ENCODE data around the gene STK17A. TPM values are rescaled to one million over a fixed set of nuclear protein-coding genes. Genes with fewer than 3 reads are reported as not detected.
"Not testable (repeated sequence)": the region's sequence is repeated elsewhere in the genome, so short reads cannot be mapped to it uniquely, and the experiment has no call there.

STK17A gene
- total RNA-seq, 1 experiment from 2014 or later: 141 TPM

- DNase-seq (ENCODE audit: low read depth): peak; percentile 99
These were observed 14.4 kb upstream of the STK17A start for GRCh38 chr7:43568529-43568928.

GRCh38 chr7:43569424-43569823, 13.5 kb upstream of the STK17A start:
- peak; percentile 97 for DNase-seq (ENCODE audit: low read depth)

GRCh38 chr7:43570688-43571365, 12.1 kb upstream of the STK17A start:
- DNase-seq (ENCODE audit: low read depth): peak; percentile 76

GRCh38 chr7:43572516-43573049, 10.3 kb upstream of the STK17A start:
- DNase-seq (ENCODE audit: low read depth): peak; percentile 100

DNA sequence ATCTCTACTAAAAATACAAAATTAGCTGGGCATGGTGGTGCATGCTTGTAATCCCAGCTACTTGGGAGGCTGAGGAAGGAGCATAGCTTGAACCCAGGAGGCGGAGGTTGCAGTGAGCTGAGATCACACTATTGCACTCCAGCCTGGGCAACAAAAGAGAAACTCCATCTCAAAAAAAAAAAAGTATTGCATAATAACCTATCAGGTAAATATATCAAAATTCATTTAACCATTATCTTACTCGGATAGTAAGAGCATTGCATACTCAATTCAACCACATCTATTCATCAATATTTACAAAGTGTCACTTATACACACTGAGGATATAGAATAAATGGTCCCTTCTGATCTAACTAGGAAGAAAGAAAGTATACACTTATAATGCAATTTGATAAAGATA, 9.1 kb upstream of the STK17A start:
- DNase-seq (ENCODE audit: low read depth): not testable (repeated sequence)

- DNase-seq (ENCODE audit: low read depth): no peak
These were observed 7.4 kb upstream of the STK17A start for GRCh38 chr7:43575506-43575905.

DNA sequence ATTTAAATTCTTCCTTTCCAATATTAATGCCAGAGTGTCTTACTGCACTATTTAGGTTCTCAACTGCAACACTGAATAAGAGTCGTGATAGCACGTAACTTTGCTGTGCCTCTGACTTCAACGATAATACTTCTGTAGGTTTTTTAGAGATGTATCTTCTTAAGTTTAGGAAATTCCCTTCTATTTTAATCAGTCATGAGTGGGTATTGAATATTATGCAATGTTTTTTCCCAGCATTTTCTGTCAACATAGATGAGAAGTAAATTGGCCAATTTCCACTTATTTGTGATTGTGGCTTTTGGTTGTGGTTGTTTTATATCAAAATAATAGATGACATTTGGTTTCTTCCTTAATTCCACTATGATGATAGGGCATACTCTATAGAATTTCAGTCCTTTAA, 6.7 kb upstream of the STK17A start:
- DNase-seq (ENCODE audit: low read depth): no peak

DNA sequence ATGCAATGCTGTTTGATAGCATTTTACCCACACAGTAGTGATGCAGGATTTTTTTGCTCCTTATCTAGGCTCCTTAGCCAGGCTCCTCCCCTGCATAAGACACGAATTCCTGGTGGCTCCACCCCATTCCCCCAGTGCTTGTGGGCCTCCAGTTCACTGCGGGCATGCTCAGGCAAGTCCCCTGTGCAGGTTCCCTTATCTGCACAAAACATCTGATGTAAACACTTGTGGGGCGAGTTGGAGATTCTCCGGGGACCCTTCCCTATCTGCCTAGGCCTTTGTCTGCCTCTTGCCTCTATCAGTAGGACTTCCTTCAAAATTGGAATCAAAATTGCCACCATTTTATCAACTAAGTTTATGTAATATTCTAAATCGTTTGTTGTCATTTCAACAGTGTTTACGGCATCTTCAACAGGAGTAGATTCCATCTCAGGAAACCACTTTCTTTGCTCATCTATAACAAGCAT, 5.4 kb upstream of the STK17A start:
- no peak for DNase-seq (ENCODE audit: low read depth)

DNA sequence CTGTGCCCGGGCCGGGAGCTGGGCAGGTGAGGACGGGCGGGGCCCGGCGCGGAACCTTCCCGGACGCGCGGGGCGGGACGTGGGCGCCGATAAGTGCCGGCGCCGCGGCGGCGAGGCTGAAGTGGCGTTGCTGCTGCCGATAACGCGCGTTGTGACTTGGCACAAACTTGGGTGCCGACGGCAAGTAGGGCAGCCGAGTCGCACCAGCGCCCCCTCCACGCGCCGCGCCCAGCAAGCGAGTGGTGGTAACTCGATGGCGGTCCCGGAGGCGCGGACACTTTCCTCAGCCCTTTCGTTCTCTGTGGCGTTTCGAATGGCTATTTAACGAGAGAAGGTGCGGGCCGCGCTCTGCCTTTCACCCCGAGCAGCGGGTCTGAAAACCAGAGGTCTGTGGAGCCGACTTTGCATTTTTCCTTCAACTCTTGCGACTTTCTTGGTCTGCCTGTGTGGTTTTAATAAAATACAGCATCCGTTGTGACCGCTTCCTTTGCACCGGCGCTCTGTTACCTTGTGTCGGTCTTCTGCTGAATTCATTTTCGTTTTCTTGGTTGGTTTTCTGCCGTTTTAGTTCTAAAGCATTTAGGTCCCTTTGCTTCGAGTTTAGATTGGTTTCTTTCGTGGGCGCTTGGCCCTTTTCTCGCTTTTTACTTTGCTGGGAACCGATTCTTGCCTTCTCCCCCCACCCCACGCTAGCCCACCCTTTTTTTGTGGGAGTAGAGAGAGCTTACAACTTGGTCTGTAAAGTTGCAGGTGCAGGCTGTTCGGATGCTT, 701 bp downstream of the STK17A start:
- DNase-seq (ENCODE audit: low read depth): peak; percentile 70

DNA sequence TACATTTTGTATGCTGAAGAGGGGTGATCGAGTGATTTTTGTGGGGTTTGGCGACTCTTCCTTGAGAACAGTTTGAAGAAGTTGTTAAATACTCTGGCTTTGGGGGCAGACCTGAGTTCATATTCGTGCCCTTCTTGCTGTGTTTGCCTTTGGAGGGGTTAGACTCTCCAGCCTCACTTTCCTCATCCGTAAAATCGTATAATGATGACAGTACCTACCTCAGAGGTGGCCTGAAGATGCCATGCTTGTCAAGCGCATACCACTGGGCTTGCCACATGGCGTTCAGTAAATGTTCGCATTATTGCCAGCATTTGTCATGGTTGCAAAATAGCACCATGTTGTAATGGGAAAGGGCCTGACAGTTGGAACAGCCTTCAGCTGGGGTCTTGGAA, 1.3 kb downstream of the STK17A start:
- peak; percentile 72 for DNase-seq (ENCODE audit: low read depth)

DNA sequence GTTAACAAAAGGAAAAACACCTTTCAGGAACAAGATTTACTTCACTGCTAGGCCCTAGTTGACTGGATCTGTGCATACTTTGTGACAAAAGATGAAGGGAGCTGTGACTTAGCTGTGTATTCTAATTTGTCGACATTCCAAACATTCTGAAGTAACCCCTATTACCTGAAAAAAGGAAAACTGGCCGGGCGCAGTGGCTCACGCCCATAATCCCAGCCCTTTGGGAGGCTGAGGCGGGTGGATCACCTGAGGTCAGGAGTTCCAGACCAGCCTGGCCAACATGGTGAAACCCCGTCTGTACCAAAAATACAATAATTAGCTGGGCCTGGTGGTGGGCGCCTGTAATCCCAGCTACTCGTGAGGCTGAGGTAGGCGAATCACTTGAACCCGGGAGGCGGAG, 1.8 kb downstream of the STK17A start:
- DNase-seq (ENCODE audit: low read depth): not testable (repeated sequence)

GRCh38 chr7:43585562-43585961, 2.7 kb downstream of the STK17A start:
- DNase-seq (ENCODE audit: low read depth): no peak

DNA sequence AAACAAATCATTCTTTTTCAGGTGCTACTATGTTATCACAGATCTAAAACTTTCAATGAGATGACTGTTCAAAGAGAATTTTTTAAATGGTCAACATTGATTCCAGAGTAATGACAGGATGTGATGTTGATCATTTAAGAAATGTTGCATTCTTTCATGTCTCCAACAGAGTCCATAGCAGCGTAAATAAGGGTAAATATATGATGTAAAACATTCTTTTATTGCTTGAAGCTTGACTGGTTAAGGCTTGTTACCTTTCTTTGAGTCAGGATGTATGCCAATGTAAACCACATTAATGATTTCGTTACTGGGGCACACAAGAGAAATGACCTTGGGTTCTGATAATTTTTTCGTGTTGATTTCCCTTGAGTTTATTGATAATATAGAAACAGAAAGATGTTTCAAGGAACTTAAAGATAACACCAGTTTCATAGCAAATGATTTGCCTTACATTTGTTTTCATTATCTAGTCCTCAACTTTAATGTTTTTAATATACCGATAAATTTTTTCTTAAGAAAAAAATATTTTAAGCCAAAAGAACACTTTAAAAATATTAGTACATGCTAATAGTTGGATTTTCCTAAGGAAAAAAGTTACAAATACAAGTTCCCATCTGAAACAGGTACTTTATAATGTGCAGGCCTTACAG, 3.5 kb downstream of the STK17A start:
- no peak for DNase-seq (ENCODE audit: low read depth)

DNA sequence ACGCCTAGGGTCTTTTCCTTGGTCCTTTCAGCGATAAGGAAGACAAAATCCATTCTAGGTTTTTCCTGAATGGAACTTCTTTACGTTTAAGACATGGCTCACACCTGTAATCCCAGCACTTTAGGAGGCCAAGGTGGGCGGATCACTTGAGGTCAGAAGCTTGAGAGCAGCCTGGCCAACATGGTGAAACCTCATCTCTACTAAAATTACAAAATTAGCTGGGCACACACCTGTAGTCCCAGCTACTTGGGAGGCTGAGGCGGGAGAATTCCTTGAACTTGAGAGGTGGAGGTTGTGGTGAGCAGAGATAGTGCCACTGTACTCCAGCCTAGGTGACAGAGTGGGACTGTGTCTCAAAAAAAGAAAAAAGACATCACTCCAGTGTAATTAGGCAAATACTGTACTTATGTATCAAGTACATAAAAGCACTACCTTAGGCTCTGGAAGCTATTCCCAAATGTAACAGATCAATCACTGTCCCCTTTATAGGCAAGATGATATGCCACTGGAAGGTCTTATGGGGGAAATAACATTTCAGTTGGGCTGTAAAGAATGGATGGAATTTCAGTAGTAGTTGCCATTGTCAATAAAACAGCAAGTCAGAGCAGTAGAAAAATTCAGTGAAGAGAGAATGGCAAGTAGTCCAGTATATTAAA, 5.7 kb downstream of the STK17A start:
- DNase-seq (ENCODE audit: low read depth): no peak

GRCh38 chr7:43589133-43589478, 6.2 kb downstream of the STK17A start:
- DNase-seq (ENCODE audit: low read depth): no peak

DNA sequence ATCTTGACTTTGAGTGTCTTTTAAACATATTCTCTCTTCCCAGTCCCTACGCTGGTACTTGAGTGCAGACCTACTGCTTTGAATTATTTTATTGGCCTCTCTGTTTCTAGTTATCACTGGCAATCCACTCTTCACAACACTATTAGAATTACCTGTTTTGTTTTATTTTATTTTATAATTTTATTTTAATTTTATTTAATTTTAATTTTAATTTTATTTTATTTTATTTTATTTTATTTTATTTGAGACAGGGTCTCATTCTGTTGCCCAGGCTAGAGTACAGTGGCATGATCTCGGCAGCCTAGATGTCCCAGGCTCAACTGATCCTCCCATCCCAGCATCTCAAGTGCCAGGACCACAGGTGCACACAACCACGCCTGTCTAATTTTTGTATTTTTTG, 6.8 kb downstream of the STK17A start:
- DNase-seq (ENCODE audit: low read depth): no peak

DNA sequence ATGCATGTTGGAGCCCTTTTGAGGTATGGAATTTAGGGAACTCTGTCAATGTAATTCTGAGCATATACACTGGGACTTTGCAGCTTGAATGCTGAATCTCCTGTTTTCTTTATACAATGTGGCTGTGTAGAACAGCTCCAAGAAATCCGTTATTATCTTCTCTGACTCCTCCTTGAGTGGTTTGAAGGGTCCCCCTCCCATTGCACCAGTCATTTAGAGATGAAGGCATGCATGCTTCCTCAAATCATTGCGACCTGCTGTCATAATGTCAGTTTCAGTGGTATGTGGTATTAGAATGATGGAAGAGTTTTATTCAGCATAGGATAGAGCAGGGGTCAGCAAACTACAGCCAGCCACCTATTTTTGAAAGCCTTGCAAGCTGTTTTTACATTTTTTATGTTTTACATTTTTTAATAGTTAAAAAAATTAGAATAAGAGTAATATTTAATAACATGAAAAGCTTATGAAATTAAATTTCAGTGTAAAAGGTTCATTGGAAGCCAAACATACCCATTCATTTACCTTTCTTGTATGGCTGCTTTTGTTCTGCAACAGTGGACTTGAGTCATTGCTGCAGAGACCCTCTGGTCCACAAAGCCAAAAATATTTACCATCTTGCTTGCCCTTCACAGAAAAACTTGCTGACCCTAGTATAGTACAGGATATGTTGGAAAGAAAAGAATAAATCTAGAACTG, 8.1 kb downstream of the STK17A start:
- DNase-seq (ENCODE audit: low read depth): no peak

DNA sequence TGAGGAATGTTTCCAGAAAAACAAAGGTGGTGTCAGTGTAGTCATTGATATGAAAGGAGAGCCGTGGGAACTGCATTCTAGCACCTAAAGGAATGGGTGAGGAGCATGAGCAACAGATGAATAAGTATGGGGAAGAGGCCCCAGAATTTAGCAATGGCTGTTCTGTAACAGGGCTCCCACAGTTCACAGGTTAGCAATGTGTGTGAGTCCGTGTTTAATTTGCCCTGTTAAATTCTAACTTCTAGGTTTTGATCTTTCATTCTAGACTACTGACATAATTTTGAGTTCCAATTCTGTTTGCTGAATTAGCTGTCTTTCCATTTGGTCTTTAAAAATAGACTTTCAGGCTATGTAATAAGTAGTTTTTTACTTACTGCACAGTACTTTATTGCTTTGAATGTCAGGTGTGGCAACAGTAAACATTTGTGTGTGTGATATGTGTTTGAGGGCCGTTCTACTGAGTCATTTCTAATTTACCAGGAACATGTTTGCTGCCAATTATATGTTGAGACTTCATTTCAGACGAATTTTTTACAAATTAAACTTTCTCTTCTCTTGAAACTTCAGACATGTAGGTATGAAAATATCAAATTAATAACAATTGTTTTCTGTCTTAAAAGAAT, 8.8 kb downstream of the STK17A start:
- no peak for DNase-seq (ENCODE audit: low read depth)

DNA sequence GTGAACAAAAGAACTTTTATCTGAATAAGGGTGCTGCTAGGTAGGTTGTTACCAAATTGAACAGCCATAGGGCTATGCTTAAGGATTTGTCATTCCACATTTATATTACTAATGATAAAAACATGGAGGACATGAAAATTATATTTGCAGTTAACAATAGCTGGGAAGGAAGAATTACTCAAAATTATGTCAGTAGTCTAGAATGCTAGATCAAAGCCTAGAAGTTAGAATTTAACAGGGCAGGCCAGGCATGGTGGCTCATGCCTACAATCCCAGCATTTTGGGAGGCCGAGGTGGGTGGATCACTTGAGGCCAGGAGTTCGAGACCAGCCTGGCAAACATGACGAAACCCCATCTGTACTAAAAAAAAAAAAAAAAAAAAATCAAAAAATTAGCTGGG, 9.4 kb downstream of the STK17A start:
- DNase-seq (ENCODE audit: low read depth): no peak

DNA sequence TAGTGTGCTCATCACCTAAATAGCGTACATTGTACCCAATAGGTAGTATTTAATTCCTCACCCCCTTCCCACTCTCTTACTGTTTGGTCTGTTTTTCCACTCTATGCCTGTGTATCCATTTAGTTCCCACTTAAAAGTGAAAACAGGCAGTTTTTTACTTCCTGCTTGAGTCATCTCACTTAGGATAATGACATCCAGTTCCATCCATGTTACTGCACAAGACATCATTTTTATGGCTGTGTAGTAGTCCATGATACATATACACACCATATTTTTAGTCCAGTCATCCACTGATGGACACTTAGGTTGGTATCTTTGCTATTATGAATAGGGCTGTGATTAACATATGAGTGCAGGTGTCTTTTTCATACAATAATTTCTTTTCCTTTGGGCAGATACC, 10.1 kb downstream of the STK17A start:
- peak; percentile 54 for DNase-seq (ENCODE audit: low read depth)

DNA sequence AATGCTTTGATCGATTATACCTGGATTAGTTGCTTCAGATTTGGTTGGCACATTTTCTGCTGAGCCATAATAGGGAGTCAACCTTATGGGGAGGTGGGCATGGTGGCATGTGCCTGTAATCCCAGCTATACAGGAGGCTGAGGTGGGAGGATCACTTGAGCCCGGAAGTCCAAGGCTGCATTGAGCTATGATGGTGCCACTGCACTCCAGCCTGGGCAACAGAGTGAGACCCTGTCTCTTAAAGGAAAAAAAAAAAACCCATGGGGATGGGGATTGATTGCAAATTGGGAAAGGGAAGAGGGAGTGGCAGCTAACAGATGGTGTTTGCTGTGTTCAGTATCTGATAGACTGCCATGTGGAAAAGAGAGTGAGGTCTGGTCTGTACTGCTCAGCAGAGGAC, 11.1 kb downstream of the STK17A start:
- no peak for DNase-seq (ENCODE audit: low read depth)

All from M059J (cell line).